SK-N-SH (cell line): Measurements from ENCODE around the gene ABCA8. TPM values are rescaled to one million over a fixed set of nuclear protein-coding genes. Genes with fewer than 3 reads are reported as not detected.

Source experiments
- CTCF ChIA-PET: fragments of 300-600, 350-600 bp; formaldehyde crosslinking; extraction: SDS; loops from one replicate; lab custom pipeline; 2021; lab: Yijun Ruan, JAX
- POLR2A ChIA-PET: fragments of 350-600 bp; sonication (Branson Sonifier 250); formaldehyde crosslinking; extraction: SDS; loops from one replicate; lab custom pipeline; 2020; ENCODE audit warnings: antibody characterized with exemption, inconsistent platforms; lab: Yijun Ruan, JAX
- DNase-seq: peaks from one replicate; pipeline ENCODE4 v3.0.0; 2012
- H2AFZ ChIP-seq: fragments of 200-600 bp; sonication (generic); 2 replicates; pipeline ENCODE4 v1.8.1; 2016; ENCODE audit warnings: antibody characterized with exemption, mild to moderate bottlenecking, low read depth
- H3F3A ChIP-seq: fragments of 200-600 bp; sonication (generic); replicated peaks from 2 replicates; pipeline ENCODE3; 2016; ENCODE audit warnings: antibody characterized with exemption, mild to moderate bottlenecking; ENCODE audit not compliant: insufficient read depth
- H3K27ac ChIP-seq, 2 experiments: fragments of 200-500 bp in 1 of 2; fragments of 200-600 bp in 1 of 2; sonication (Bioruptor generic) in 1 of 2; sonication (generic), shearing (Covaris generic) in 1 of 2; 2 replicates each; pipeline versions ENCODE4 v1.5.1 to v1.6.1; 2014 to 2016; ENCODE audit warnings: low read depth in 2 of 2, inconsistent platforms in 1 of 2, low read length in 1 of 2, mild to moderate bottlenecking in 1 of 2, mixed read lengths in 1 of 2
- H3K27me3 ChIP-seq: fragments of 200-600 bp; sonication (generic), shearing (Covaris generic); 2 replicates; pipeline ENCODE4 v1.6.1; 2016; ENCODE audit warnings: mixed run types; ENCODE audit not compliant: insufficient read depth
- H3K36me3 ChIP-seq, 2 experiments: fragments of 200-500 bp in 1 of 2; fragments of 200-600 bp in 1 of 2; sonication (Bioruptor generic) in 1 of 2; sonication (generic) in 1 of 2; replicated peaks in 1 of 2; 2 replicates each; pipeline versions ENCODE3 to v1.5.1; 2014 to 2016; ENCODE audit warnings: low read length in 1 of 2, mild to moderate bottlenecking in 1 of 2; ENCODE audit not compliant: insufficient read depth in 2 of 2, control insufficient read depth in 1 of 2
- H3K4me1 ChIP-seq, 2 experiments: fragments of 200-500 bp in 1 of 2; fragments of 200-600 bp in 1 of 2; sonication (Bioruptor generic) in 1 of 2; sonication (generic), shearing (Covaris generic) in 1 of 2; 2 replicates each; pipeline versions ENCODE4 v1.5.1 to v1.6.1; 2014 to 2016; ENCODE audit warnings: low read depth in 1 of 2, low read length in 1 of 2, mixed run types in 1 of 2; ENCODE audit not compliant: insufficient read depth in 2 of 2, control insufficient read depth in 1 of 2
- H3K4me2 ChIP-seq: fragments of 200-600 bp; sonication (generic), shearing (Covaris generic); 2 replicates; pipeline ENCODE4 v1.6.1; 2017; ENCODE audit warnings: mixed run types
- H3K4me3 ChIP-seq, 2 experiments: fragments of 200-500 bp in 1 of 2; fragments of 200-600 bp in 1 of 2; sonication (Bioruptor generic) in 1 of 2; sonication (generic), shearing (Covaris generic) in 1 of 2; 2 replicates each; pipeline versions ENCODE4 v1.5.1 to v1.8.1; 2014 to 2016; ENCODE audit warnings: low read depth in 2 of 2, inconsistent platforms in 1 of 2, low read length in 1 of 2, mild to moderate bottlenecking in 1 of 2, mixed read lengths in 1 of 2, moderate library complexity in 1 of 2
- H3K79me2 ChIP-seq: fragments of 200-600 bp; sonication (generic); 2 replicates; pipeline ENCODE4 v1.8.1; 2017; ENCODE audit warnings: mild to moderate bottlenecking; ENCODE audit not compliant: insufficient read depth
- H3K9ac ChIP-seq: fragments of 200-600 bp; sonication (generic); 2 replicates; pipeline ENCODE4 v1.6.1; 2017; ENCODE audit warnings: mixed run types
- H3K9me2 ChIP-seq: fragments of 200-600 bp; sonication (generic); 2 replicates; pipeline ENCODE4 v1.6.1; 2017; ENCODE audit warnings: mixed run types
- H3K9me3 ChIP-seq: fragments of 200-600 bp; sonication (generic); 2 replicates; pipeline ENCODE4 v1.6.1; 2017; ENCODE audit warnings: mixed run types, mild to moderate bottlenecking, moderate library complexity
- H4K20me1 ChIP-seq: fragments of 200-600 bp; sonication (generic); 2 replicates; pipeline ENCODE4 v1.6.1; 2017; ENCODE audit warnings: mild to moderate bottlenecking, mixed run types; ENCODE audit not compliant: insufficient read depth
- EP300 ChIP-seq, 2 experiments: IDR thresholded peaks; 2 replicates each; pipeline versions ENCODE4 v1.4.0 to v1.6.1; 2012; ENCODE audit warnings: borderline replicate concordance in 1 of 2, low read depth in 1 of 2, low read length in 1 of 2
- FOXJ3 ChIP-seq: sonication (generic); formaldehyde crosslinking; IDR thresholded peaks from 2 replicates; pipeline ENCODE4 v1.5.1; 2020; ENCODE audit warnings: mild to moderate bottlenecking, missing genetic modification reagents
- FOXM1 ChIP-seq: IDR thresholded peaks from 2 replicates; pipeline ENCODE4 v1.4.0; 2012; ENCODE audit warnings: low read depth, mild to moderate bottlenecking
- MEF2A ChIP-seq: IDR thresholded peaks from 2 replicates; pipeline ENCODE4 v1.4.0; 2012; ENCODE audit warnings: low read depth, borderline replicate concordance
- NFIC ChIP-seq: IDR thresholded peaks from 2 replicates; pipeline ENCODE4 v1.4.0; 2012; ENCODE audit warnings: borderline replicate concordance
- NRF1 ChIP-seq: IDR thresholded peaks from 2 replicates; pipeline ENCODE4 v1.6.1; 2012; ENCODE audit warnings: low read depth, mild to moderate bottlenecking, low read length
- PBX3 ChIP-seq: IDR thresholded peaks from 2 replicates; pipeline ENCODE4; 2012
- RCOR1 ChIP-seq: fragments of 150-350 bp; IDR thresholded peaks from 2 replicates; pipeline ENCODE4 v1.6.1; 2017; ENCODE audit warnings: antibody characterized with exemption, low read length
- SMC3 ChIP-seq: IDR thresholded peaks from 2 replicates; pipeline ENCODE4 v1.6.1; 2012; ENCODE audit warnings: low read depth, low read length, improper control_type of control experiment
- TAF1 ChIP-seq: IDR thresholded peaks from 2 replicates; pipeline ENCODE4 v1.6.1; 2012; ENCODE audit warnings: low read depth, mild to moderate bottlenecking, low read length, moderate library complexity, borderline replicate concordance
- USF2 ChIP-seq: fragments of 150-350 bp; IDR thresholded peaks from 2 replicates; pipeline ENCODE4 v1.6.1; 2017; ENCODE audit warnings: antibody characterized with exemption, low read length, low read depth, borderline replicate concordance
- WGBS: methylation state at CpG from one replicate; pipeline ENCODE4 v1.1.6; 2017; ENCODE audit warnings: low lambda C conversion rate; 5-methylcytosine and 5-hydroxymethylcytosine counted together
- polyA plus RNA-seq, 3 experiments: library from polyadenylated mRNA; depleted of rRNA; stranded (reverse); fragments of >200 nt; gene quantifications; 2 replicates each; pipeline ENCODE4 v1.2.3, GENCODE V29; 2012

The ABCA8 gene
- polyA plus RNA-seq, 1 of the 3 experiments (the other 2 are of a cell fraction) = 2.3 TPM

GRCh38 chr17:68937890-68938514, 17.2 kb downstream of the ABCA8 start:
- ChIA-PET CTCF (no interaction called here), POLR2A (no interaction called here)
- 0 out of 2 replicates have a peak, but pooled peaks cover 3% of the 10 kb centered on the region for H3K9me2 ChIP-seq
- no peaks in the 10 kb centered on the region for H3K9me3 ChIP-seq
- H3K79me2 ChIP-seq = no peaks in the 10 kb centered on the region
- no peak overlapping the region for H3K4me3 ChIP-seq
- H3K4me2 ChIP-seq = no peak overlapping the region
- no peak overlapping the region for H3K9ac ChIP-seq
- no peaks in the 10 kb centered on the region; a peak in 1 of 4 replicates for H3K4me1 ChIP-seq
- H3K27ac ChIP-seq = no peak overlapping the region
- no peaks in the 10 kb centered on the region for H3K27me3 ChIP-seq
- H3K36me3 ChIP-seq = no peaks in the 10 kb centered on the region
- H4K20me1 ChIP-seq = no peaks in the 10 kb centered on the region
- no peak for DNase-seq
- no peak overlapping the region for H2AFZ ChIP-seq
- 18% methylated on average over 8 of the region's 8 CpGs for WGBS
- TF ChIP-seq FOXM1 = no peak
- no peak for TF ChIP-seq NFIC
- TF ChIP-seq MEF2A = no peak
- no peak for TF ChIP-seq NRF1
- TF ChIP-seq, all 33 proteins: peak for 0
- H3F3A ChIP-seq = no peaks in the 10 kb centered on the region

GRCh38 chr17:68927516-68927915, 27.7 kb downstream of the ABCA8 start:
- H3K79me2 ChIP-seq = no peaks in the 10 kb centered on the region
- TF ChIP-seq FOXJ3 (CRISPR knock-in tag) (no peak), TAF1 (no peak), PBX3 (no peak), USF2 (no peak), EP300 (IDR thresholded peaks at IDR 0.05; ENCODE audit: borderline replicate concordance in 1 of 2, low read depth in 1 of 2, low read length in 1 of 2) (no peak), SMC3 (no peak), RCOR1 (no peak)
- TF ChIP-seq, all 33 proteins: peak for 0
- Histone ChIP-seq H3K27ac (no peak overlapping the region), H3K4me3 (no peak overlapping the region), H3F3A (no peaks in the 10 kb centered on the region), H3K9me2 (no peaks in the 10 kb centered on the region), H3K9me3 (no peaks in the 10 kb centered on the region), H3K4me1 (no peaks in the 10 kb centered on the region), H3K4me2 (no peak overlapping the region), H4K20me1 (no peaks in the 10 kb centered on the region), H2AFZ (no peak overlapping the region), H3K27me3 (peaks cover 4% of the 10 kb centered on the region; the same call in 1 of the 2 replicates), H3K9ac (no peak overlapping the region), H3K36me3 (no peaks in the 10 kb centered on the region)
- POLR2A ChIA-PET = no interaction called here
- no peak for DNase-seq
- CTCF ChIA-PET = interaction anchor here (1.1 kb wide), 1 partner anchor 9 kb away, joined by 3 read pairs; no protein-coding TSS in a partner anchor
- 41% methylated on average over 4 of the region's 4 CpGs for WGBS
